ENCODE data around the gene OR2H2.

Gene OR2H2

DNA sequence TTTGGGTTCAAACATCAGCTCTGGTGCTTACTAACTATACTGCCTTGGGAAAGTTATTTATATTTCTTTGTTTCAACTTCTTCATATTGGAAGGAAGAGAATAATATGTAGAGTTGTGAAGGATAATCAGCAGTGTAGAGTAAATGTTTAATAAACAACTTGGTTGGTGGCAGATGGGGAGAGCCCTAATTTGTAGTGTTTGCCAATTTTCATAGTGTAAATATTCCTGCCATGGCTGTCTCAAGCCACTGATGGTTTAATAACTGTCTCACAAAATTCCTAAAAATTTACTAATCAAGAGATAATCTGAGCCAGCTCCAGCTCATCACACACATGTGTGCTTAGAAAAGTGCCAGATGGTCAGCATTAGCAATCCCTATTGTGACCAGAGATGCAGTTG, at the start of gene OR2H2:
TSS of gene OR2H2 (plus strand) at position 301 of the 400 bp plus-strand sequence. CDS start 2,824 bp downstream, outside the sequence.
- no peak for DNase-seq

GRCh38 chr6:29537714-29538403, 47.1 kb upstream of the OR2H2 start:
- no peak for DNase-seq

DNA sequence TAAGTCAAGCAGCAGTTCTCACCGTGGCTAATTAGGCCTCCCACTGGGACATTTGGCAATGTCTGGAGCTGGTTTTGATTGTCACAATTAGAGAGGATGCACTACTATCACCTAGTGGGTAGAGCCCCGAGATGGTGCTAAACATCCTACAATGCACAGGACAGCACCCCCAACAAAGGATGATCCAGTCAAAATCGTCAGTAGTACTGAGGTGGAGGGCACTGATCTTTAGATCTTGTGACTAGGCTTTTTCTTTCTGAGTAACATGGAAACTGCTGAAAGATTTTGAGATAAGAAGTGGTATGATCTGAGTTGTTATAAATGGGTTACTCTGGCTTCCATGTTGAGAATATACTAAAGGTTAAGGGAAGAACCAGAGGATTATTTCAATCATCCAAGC, 37.3 kb upstream of the OR2H2 start:
- DNase-seq: no peak

DNA sequence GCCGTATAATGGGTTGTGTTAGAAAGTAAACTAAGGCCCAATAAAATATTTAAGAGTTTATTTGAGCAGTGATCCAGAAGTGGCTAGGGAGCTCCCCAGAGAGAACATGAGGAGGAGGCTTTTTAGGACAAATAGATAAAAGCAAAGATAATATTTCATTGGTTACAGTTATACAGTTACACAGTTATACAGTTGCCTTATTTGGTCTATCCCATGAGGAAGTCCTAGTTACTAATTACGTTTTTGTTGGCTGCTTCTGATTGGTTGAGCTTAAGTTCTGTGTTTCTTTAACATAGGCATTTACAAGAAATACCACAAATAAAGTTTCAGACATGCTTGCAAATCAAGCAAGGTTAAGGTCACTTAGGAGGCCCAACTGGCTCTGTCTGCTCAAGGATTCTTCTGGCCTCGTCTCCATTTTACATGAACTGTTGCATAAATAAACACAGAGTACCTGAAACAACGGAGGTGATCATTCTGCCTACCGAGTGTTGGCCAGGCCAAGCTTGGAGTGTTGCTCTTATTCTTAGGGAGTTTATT, 32.3 kb upstream of the OR2H2 start:
- peak; percentile 83 for DNase-seq

DNA sequence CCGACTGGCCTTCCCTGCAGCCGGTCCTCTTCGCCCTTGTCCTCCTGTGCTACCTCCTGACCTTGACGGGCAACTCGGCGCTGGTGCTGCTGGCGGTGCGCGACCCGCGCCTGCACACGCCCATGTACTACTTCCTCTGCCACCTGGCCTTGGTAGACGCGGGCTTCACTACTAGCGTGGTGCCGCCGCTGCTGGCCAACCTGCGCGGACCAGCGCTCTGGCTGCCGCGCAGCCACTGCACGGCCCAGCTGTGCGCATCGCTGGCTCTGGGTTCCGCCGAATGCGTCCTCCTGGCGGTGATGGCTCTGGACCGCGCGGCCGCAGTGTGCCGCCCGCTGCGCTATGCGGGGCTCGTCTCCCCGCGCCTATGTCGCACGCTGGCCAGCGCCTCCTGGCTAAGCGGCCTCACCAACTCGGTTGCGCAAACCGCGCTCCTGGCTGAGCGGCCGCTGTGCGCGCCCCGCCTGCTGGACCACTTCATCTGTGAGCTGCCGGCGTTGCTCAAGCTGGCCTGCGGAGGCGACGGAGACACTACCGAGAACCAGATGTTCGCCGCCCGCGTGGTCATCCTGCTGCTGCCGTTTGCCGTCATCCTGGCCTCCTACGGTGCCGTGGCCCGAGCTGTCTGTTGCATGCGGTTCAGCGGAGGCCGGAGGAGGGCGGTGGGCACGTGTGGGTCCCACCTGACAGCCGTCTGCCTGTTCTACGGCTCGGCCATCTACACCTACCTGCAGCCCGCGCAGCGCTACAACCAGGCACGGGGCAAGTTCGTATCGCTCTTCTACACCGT, 31.5 kb upstream of the OR2H2 start:
- peak; percentile 12 for DNase-seq

GRCh38 chr6:29554764-29555163, 30.2 kb upstream of the OR2H2 start:
- no peak for DNase-seq

- DNase-seq: no peak
These were observed 27.6 kb upstream of the OR2H2 start for GRCh38 chr6:29557320-29557719.

DNA sequence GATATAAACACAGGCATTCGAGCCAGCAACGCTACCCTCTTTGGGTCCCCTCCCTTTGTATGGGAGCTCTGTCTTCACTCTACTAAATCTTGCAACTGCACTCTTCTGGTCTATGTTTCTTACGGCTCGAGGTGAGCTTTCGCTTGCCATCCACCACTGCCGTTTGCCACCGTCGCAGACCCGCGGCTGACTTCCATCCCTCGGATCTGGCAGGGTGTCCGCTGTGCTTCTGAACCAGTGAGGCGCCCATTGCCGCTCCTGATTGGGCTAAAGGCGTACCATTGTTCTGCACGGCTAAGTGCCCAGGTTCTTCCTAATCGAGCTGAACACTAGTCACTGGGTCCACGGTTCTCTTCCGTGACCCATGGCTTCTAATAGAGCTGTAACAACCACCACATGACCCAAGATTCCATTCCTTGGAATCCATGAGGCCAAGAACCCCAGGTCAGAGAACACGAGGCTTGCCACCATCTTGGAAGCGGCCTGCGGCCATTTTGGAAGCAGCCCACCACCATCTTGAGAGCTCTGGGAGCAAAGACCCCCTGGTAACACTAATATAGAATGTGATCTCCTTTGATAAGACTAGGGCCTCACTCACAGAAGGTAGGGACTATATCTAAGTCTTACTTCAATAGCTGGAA, 26.4 kb upstream of the OR2H2 start:
- DNase-seq: no peak

DNA sequence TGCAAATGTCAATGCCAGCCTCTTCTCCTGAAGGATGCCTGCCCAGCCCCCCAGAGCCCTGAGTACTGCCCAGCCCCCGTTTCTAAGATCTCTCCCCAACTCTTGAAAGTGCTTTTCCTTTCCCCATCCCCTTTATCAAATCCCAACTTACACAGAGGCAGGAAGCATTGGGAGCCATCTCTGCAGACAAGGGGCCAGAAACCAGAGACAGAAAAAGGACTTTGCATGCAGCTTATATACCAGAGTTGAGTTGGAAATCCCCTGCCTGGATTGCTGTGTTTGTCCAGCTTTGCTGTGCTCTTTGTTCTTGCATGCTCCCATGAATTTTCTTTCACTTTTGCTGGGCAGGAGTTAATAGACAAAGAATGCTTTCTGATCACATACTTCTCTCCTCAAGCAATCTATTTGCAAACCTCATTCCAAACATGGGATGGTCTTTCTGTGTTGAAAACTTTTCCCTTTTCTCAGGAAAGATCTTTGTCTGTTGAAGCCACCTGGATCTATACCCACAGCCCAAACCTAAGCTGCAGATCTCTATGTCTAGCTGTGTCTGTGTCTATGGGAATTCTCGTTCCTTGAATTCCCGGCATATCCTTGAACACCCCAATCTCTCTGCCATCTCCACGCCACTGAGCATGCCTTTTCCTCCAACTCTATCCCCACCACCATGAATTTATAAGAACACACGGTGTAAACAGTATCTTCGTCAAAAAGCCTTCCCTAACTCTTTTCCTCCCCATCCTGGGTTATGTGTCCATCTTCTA, 25.2 kb upstream of the OR2H2 start, which contains the start of gene UBD:
TSS of gene UBD (minus strand) at position 209 of the 764 bp plus-strand sequence. CDS start at position 178, 31 bp downstream.
- DNase-seq: no peak

DNA sequence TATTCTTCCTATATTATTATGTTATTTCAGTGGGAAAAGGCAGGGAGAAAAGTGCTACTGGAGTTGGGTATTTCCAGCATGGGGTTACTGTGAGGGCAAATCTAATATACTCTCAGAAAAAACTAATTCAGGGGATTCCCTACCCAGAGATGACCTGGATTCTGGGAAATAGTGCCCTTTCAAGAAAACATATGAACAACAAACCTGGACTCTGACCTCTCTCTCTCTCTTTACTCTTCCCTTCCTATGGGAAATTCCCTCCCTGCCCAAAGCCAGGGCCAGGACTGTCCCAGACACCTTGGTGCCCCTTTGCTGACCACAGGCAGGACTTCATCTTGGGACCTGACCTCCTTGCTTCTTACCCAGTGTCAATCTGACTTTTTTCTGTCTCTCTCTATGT, 23.8 kb upstream of the OR2H2 start:
- no peak for DNase-seq

DNA sequence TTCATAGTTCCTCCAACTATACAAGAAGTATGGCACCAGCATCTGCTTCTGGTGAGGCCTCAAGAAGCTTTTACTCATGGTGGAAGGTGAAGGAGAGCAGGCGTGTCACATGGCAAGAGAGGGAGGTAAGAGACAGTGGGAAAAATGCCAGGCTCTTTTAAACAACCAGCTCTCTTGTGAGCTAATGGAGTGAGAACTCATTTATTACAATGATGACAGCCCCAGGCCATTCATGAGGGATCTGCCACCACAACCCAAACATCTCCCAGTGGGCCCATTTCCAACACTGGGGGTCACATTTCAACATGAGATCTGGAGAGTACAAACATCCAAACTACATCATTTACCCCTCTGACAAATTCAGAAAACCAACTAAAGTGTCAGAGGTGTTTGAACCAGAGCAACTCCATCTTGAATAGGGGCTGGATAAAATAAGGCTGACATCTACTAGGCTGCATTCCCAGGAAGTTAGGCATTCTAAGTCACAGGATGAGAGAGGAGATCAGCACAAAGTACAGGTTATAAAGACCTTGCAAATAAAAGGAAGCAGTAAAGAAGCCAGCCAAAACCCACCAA, 23.2 kb upstream of the OR2H2 start:
- no peak for DNase-seq

DNA sequence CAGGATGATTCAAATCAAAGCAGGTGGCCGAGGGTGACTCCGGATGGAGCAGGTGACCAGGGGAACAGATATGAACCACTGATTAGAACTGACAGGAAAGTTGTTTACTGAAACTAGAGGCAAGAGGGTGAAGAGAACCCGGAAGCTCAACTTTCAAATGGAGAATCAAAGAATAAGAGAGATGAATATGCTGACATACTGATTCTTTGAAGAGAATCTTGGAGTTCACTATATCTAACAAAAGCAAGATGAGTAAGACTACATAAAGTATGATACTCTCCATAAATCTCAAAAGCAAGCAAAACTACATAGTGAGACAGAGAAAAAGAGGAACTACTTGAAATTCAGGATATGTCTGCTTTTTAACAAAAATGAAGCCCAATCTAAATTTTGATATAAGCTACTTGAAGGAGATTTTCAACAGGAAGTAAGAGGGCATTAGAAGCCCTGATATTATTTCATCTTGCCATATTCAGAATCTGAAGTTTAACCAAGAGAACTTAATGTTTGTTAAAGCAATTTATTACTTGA, 21.4 kb upstream of the OR2H2 start:
- no peak for DNase-seq

GRCh38 chr6:29564875-29565274, 20.0 kb upstream of the OR2H2 start:
- DNase-seq: no peak

- DNase-seq: no peak
These were observed 18.1 kb upstream of the OR2H2 start for GRCh38 chr6:29566856-29567255.

- no peak for DNase-seq
These were observed 17.4 kb upstream of the OR2H2 start for GRCh38 chr6:29567541-29567940.

- no peak for DNase-seq
These were observed 16.9 kb upstream of the OR2H2 start for GRCh38 chr6:29567991-29568390.

DNA sequence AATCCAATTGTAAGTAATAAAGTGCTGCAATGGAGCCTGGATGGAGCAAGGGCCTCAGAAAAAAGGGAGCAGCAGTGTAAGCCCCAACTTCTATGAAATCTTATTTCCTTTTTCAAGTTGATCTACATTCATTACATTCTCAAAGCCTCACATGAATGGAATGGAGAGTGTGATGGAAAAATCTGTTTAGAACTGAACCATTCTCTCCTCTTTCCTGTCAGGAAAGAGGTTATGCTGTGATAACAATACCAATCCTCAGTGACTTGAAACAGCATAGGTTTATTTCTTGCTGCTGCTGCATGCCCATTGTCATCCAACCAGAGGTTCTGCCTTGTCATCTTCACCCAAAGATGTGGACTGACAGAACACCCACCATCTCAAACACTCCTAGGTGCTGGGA, 8.9 kb upstream of the OR2H2 start:
- DNase-seq: no peak

DNA sequence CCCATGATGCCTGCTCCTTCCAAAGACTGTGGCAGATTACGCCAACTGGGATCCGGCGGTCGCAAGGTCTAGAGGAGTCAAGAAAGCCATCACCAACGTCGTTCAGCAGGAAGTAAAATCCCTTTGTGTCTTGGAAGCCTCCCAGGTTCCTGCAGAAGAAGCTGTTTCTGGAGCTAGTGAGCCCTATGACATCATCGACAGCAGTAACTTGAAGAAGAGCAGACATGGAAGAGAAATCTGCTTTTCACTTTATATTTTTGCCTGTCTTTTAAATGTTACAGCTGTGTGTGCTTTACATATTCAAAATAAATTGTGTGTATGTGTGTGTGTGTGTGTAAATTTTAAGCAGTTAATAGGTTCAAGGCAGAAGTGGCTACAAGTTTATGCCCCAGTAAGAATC, 7.4 kb upstream of the OR2H2 start:
- DNase-seq: no peak

DNA sequence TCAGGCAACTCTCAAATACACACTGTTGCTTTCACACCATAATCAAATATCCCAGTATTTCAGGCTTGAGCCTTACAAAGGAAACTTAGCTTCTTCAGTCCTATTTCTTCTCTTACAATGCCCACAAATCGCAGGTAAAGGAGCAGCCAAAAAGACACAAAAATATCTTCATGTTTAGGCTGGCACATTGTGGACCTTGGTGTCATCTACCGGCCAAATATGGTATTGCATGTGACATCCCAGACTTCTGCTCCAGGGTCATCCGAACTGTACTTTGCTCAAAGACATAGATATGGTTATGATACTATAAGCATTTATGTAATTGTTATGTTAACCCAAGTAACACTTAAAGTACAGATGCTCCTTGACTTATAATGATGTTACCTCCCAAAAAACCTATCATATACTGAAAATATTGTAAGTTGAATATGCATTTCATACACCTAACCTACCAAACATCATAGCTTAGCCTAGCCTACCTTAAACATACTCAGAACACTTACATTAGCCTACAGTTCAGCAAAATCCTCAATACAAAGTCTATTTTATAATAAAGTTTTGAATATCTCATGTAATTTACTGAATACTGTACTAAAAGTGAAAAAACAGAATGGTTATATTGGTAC, 4.6 kb downstream of the OR2H2 start:
- DNase-seq: peak; percentile 63

GRCh38 chr6:29590218-29590808, 5.4 kb downstream of the OR2H2 start:
- DNase-seq: no peak

DNA sequence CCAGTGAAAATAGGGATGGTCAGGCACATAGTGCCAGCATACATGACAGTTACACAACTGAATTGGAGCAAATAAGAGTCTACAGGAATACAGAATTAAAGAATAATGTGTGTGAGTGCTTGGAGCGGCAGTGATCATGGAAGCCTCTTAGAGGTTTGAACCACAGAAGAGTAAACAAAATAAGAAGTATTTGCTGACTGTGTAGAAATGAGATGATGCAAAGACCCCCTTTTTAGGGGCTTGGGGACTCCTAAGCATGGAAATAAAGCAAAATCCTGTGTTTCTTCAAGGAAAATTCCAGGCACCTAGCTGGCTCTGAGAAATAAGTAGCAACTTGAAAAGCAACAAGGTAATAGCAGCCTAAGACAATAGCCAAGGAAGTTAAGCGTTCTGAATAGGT, 6.8 kb downstream of the OR2H2 start:
- DNase-seq: no peak
